ENCODE measurements around the gene TRIO. TPM values are rescaled to one million over a fixed set of nuclear protein-coding genes. Genes with fewer than 3 reads are reported as not detected.

Gene TRIO
- total and polyA plus RNA-seq, 2 experiments from 2014 or later = 18.5 to 78.2 TPM

GRCh38 chr5:14347522-14347921, 204.4 kb downstream of the TRIO start:
- Histone ChIP-seq H3K9me2 (replicated peaks; ENCODE audit: insufficient read depth) (no peaks in the 10 kb centered on the region), H3K79me2 (peaks cover 8% of the 10 kb centered on the region), H3K4me3 (no peak overlapping the region), H3K4me2 (no peak overlapping the region), H2AFZ (no peak overlapping the region), H3K27me3 (no peaks in the 10 kb centered on the region), H3K4me1 (ENCODE audit: insufficient read depth) (no peaks in the 10 kb centered on the region), H4K20me1 (ENCODE audit: insufficient read depth, poor library complexity, severe bottlenecking) (peaks cover 3% of the 10 kb centered on the region), H3K9me3 (ENCODE audit: low read depth) (no peaks in the 10 kb centered on the region), H3K27ac (no peak overlapping the region), H3K36me3 (replicated peaks; ENCODE audit: insufficient read depth, low read depth) (no peaks in the 10 kb centered on the region)
- TF ChIP-seq CTCF (IDR thresholded peaks at IDR 0.05; ENCODE audit: poor library complexity) = no peak
- no peak for TF ChIP-seq EZH2phosphoT487 (IDR thresholded peaks at IDR 0.05; ENCODE audit: low read depth, severe bottlenecking, unreplicated experiment)
- no peak for TF ChIP-seq EZH2 (IDR thresholded peaks at IDR 0.05; ENCODE audit: borderline replicate concordance)
- DNase-seq (ENCODE audit: low spot score) = no peak
- WGBS (ENCODE audit: low lambda C conversion rate, missing lambda C conversion rate) = 90% methylated on average over 7 of the region's 7 CpGs

GRCh38 chr5:14348142-14348541, 205.0 kb downstream of the TRIO start:
- H4K20me1 ChIP-seq (ENCODE audit: insufficient read depth, poor library complexity, severe bottlenecking) = peaks cover 3% of the 10 kb centered on the region
- H3K27me3 ChIP-seq = no peaks in the 10 kb centered on the region
- peaks cover 6% of the 10 kb centered on the region for H3K79me2 ChIP-seq
- H3K4me2 ChIP-seq = no peak overlapping the region
- no peaks in the 10 kb centered on the region for H3K4me1 ChIP-seq (ENCODE audit: insufficient read depth)
- no peak for TF ChIP-seq CTCF (IDR thresholded peaks at IDR 0.05; ENCODE audit: poor library complexity)
- no peak for TF ChIP-seq EZH2phosphoT487 (IDR thresholded peaks at IDR 0.05; ENCODE audit: low read depth, severe bottlenecking, unreplicated experiment)
- TF ChIP-seq EZH2 (IDR thresholded peaks at IDR 0.05; ENCODE audit: borderline replicate concordance) = no peak
- no peak overlapping the region for H2AFZ ChIP-seq
- H3K27ac ChIP-seq = no peak overlapping the region
- no peaks in the 10 kb centered on the region for H3K9me2 ChIP-seq (replicated peaks; ENCODE audit: insufficient read depth)
- WGBS (ENCODE audit: low lambda C conversion rate, missing lambda C conversion rate) = over 99% methylated on average over 5 of the region's 5 CpGs
- H3K9me3 ChIP-seq (ENCODE audit: low read depth) = no peaks in the 10 kb centered on the region
- no peak overlapping the region for H3K4me3 ChIP-seq
- no peak for DNase-seq (ENCODE audit: low spot score)
- no peaks in the 10 kb centered on the region for H3K36me3 ChIP-seq (replicated peaks; ENCODE audit: insufficient read depth, low read depth)

GRCh38 chr5:14349029-14349428, 205.9 kb downstream of the TRIO start:
- no peaks in the 10 kb centered on the region for H3K27me3 ChIP-seq
- WGBS (ENCODE audit: low lambda C conversion rate, missing lambda C conversion rate) = 98% methylated on average over 8 of the region's 8 CpGs
- H3K4me2 ChIP-seq = no peak overlapping the region
- H4K20me1 ChIP-seq (ENCODE audit: insufficient read depth, poor library complexity, severe bottlenecking) = peaks cover 3% of the 10 kb centered on the region
- no peak for DNase-seq (ENCODE audit: low spot score)
- no peaks in the 10 kb centered on the region for H3K4me1 ChIP-seq (ENCODE audit: insufficient read depth)
- no peak overlapping the region for H2AFZ ChIP-seq
- H3K27ac ChIP-seq = no peak overlapping the region
- H3K4me3 ChIP-seq = no peak overlapping the region
- no peaks in the 10 kb centered on the region for H3K36me3 ChIP-seq (replicated peaks; ENCODE audit: insufficient read depth, low read depth)
- TF ChIP-seq CTCF (IDR thresholded peaks at IDR 0.05; ENCODE audit: poor library complexity) (no peak), EZH2phosphoT487 (IDR thresholded peaks at IDR 0.05; ENCODE audit: low read depth, severe bottlenecking, unreplicated experiment) (no peak), EZH2 (IDR thresholded peaks at IDR 0.05; ENCODE audit: borderline replicate concordance) (no peak)
- H3K79me2 ChIP-seq = peaks cover 1% of the 10 kb centered on the region
- H3K9me3 ChIP-seq (ENCODE audit: low read depth) = no peaks in the 10 kb centered on the region
- H3K9me2 ChIP-seq (replicated peaks; ENCODE audit: insufficient read depth) = no peaks in the 10 kb centered on the region
